Uterus (tissue), 4 donors: Measurements from ENCODE around the gene C21orf58. TPM values are rescaled to one million over a fixed set of nuclear protein-coding genes. Genes with fewer than 3 reads are reported as not detected.

ENCODE experiments used
- DNase-seq, 2 donors: peaks; one replicate each; pipeline ENCODE4 v3.0.0-alpha.2; 2019 to 2020
- H3K27ac ChIP-seq, 2 donors: fragments of 200-600 bp; sonication (generic); 1 replicate in 1 of 2; 2 replicates in 1 of 2; pipeline ENCODE4 v1.5.1; 2016 to 2018
- H3K27me3 ChIP-seq, 2 donors: fragments of 200-600 bp; sonication (generic); one replicate each; pipeline ENCODE4 v1.5.1; 2018 to 2019; ENCODE audit warnings: control low read depth in 1 of 2
- H3K36me3 ChIP-seq, 2 donors: fragments of 200-600 bp; sonication (generic); one replicate each; pipeline ENCODE4 v1.5.1; 2019; ENCODE audit warnings: control low read depth in 1 of 2
- H3K4me1 ChIP-seq, 2 donors: fragments of 200-600 bp; sonication (generic); one replicate each; pipeline ENCODE4 v1.5.1; 2018 to 2019; ENCODE audit warnings: control low read depth in 1 of 2
- H3K4me3 ChIP-seq, 2 donors: fragments of 200-600 bp; sonication (generic); 1 replicate in 1 of 2; 2 replicates in 1 of 2; pipeline ENCODE4 v1.5.1; 2018 to 2019; ENCODE audit warnings: mild to moderate bottlenecking in 1 of 2
- H3K9me3 ChIP-seq, 2 donors: fragments of 200-600 bp; sonication (generic); one replicate each; pipeline ENCODE4 v1.5.1; 2019; ENCODE audit warnings: control low read depth in 1 of 2
- POLR2A ChIP-seq, 2 donors: fragments of 450-650 bp; IDR thresholded peaks; one replicate each; pipeline ENCODE4 v1.6.1; 2016; ENCODE audit warnings: antibody characterized with exemption in 2 of 2, mild to moderate bottlenecking in 1 of 2, moderate library complexity in 1 of 2
- intact Hi-C: fragments of 100-400 bp; cut with DNase I; formaldehyde crosslinking; loops from one replicate; pipeline ENCODE4 v1.15.1; 2023; ENCODE audit warnings: low total_unique reads
- total RNA-seq, 4 donors: library from RNA; depleted of rRNA in 3 of 4; stranded (reverse); fragments of >200 nt in 3 of 4; gene quantifications; one replicate each; pipeline versions ENCODE4 v1.1.0 to v1.2.4, GENCODE V29; 2014 to 2023
- TF ChIP-seq, protein P1 (sequence below), 4 experiments: fragments of 200-600 bp in 2 of 4; fragments of 450-650 bp in 2 of 4; sonication (generic) in 2 of 4; IDR thresholded peaks; one replicate each; pipeline ENCODE4 v1.5.1; 2016 to 2019; ENCODE audit warnings: antibody characterized with exemption in 4 of 4, mild to moderate bottlenecking in 2 of 4, moderate library complexity in 1 of 4
- donor health status: DM: yes; HTN: yes; CAD: no.

Gene C21orf58
- total RNA-seq, 4 donors from 2014 or later: 0.88 to 9.4 (median 5.6) TPM

DNA sequence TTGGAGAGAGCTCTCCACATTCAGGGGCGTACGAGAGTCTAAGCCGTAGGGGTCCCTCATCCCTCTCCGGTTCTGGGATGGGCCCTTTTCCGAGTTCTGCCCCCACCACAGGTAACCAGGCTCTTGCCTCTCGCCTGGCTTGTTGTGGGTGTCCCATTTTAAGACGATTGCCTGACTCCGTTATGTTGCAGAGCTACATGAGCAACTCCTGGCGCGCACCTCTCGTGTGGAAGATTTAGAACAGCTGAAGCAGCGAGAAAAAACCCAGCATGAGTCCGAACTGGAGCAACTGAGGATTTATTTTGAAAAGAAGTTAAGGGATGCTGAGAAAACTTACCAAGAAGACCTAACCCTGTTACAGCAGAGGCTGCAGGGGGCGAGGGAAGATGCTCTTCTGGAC is 29.2 kb upstream of the C21orf58 start:
- no peaks in the 10 kb centered on the region for H3K36me3 ChIP-seq
- H3K27me3 ChIP-seq: no peaks in the 10 kb centered on the region
- intact Hi-C loops: no loop called here
- no peak overlapping the region for H3K27ac ChIP-seq
- H3K9me3 ChIP-seq: no peaks in the 10 kb centered on the region
- no peak for DNase-seq
- TF ChIP-seq, protein P1, sequence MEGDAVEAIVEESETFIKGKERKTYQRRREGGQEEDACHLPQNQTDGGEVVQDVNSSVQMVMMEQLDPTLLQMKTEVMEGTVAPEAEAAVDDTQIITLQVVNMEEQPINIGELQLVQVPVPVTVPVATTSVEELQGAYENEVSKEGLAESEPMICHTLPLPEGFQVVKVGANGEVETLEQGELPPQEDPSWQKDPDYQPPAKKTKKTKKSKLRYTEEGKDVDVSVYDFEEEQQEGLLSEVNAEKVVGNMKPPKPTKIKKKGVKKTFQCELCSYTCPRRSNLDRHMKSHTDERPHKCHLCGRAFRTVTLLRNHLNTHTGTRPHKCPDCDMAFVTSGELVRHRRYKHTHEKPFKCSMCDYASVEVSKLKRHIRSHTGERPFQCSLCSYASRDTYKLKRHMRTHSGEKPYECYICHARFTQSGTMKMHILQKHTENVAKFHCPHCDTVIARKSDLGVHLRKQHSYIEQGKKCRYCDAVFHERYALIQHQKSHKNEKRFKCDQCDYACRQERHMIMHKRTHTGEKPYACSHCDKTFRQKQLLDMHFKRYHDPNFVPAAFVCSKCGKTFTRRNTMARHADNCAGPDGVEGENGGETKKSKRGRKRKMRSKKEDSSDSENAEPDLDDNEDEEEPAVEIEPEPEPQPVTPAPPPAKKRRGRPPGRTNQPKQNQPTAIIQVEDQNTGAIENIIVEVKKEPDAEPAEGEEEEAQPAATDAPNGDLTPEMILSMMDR (IDR thresholded peaks at IDR 0.05): no peak
- no peak for TF ChIP-seq POLR2A (IDR thresholded peaks at IDR 0.05)
- no peak overlapping the region for H3K4me3 ChIP-seq
- no peaks in the 10 kb centered on the region for H3K4me1 ChIP-seq

DNA sequence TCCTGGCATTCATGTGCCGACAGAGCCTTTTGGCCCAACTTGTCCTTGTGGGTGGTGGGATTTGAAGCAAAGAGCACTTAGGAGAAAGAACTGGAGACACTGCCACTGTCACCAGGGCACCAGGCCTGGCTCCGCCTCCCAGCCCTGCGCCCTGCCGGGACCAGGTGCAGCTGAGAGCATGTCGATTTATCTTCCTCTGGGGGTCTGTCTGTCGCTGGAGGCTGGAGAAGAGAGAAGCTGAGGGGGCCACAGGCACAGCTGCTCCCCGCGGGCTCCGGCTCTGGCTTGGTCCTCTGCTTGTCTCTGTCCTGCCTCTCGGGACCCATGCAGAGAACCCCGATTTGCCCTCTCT is 28.5 kb upstream of the C21orf58 start:
- DNase-seq: no peak
- no peaks in the 10 kb centered on the region for H3K9me3 ChIP-seq
- TF ChIP-seq, protein P1 (IDR thresholded peaks at IDR 0.05): no peak
- TF ChIP-seq POLR2A (IDR thresholded peaks at IDR 0.05): no peak
- no peak overlapping the region for H3K27ac ChIP-seq
- H3K36me3 ChIP-seq: no peaks in the 10 kb centered on the region
- no peaks in the 10 kb centered on the region for H3K27me3 ChIP-seq
- H3K4me1 ChIP-seq: no peaks in the 10 kb centered on the region
- intact Hi-C loops: no loop called here
- H3K4me3 ChIP-seq: no peak overlapping the region

DNA sequence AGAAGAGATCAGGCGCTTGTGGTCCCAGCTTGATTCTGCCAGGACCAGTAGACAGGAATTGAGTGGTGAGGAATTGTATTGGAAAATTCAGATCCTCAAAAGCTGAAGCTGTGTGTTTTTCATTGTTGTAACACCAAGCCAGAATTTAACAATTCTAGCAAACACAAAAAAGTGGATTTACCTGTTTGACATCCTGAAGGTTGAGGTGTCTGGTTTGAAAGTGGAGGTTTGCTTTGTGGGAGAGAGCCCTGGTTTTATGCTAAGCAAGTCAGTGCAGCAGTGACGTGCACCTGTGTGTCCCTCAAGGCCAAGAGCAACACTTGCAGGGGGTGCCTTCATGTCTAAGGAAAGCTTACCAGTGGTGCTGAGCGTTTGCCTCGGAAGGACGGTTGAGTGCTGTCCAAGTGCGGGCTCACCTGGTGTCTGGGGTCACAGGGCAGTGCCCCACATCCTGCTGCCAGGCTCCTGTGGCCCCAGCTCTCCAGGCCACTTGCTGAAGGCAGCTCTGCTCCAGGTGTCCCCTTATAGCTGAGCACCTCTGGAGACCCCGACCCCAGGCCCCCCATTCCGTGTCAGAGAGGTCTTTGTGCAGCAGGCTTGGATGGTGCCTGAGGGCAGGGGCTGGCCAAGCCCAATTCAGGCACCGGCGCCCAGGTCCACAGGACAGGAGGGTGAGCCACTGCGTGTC is 27.9 kb upstream of the C21orf58 start:
- no peaks in the 10 kb centered on the region for H3K36me3 ChIP-seq
- no peak for TF ChIP-seq POLR2A (IDR thresholded peaks at IDR 0.05)
- TF ChIP-seq, protein P1 (IDR thresholded peaks at IDR 0.05): no peak
- intact Hi-C loops: no loop called here
- no peaks in the 10 kb centered on the region for H3K27me3 ChIP-seq
- no peaks in the 10 kb centered on the region for H3K4me1 ChIP-seq
- no peak for DNase-seq
- H3K27ac ChIP-seq: no peak overlapping the region
- H3K9me3 ChIP-seq: no peaks in the 10 kb centered on the region
- H3K4me3 ChIP-seq: no peak overlapping the region

DNA sequence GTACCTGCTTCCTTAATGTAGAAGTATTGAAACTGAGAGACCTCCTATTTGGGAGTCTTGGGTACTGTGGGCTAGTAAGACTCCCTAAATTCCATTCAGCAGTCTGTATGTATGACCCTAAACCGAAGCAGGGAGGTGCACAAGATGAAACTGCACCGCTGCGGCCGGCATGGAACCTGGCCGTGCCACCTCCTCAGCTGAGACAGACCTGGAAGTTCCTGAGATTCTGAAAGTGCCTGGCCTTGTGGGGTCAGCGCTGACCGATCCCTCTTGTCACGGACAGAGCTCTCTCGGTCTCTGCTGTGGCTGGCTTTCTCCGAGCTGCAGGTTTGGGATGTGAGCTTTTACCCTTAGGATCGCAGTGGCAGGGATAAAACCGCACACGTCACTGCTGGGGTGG is 27.3 kb upstream of the C21orf58 start:
- H3K36me3 ChIP-seq: no peaks in the 10 kb centered on the region
- intact Hi-C loops: no loop called here
- DNase-seq: no peak

DNA sequence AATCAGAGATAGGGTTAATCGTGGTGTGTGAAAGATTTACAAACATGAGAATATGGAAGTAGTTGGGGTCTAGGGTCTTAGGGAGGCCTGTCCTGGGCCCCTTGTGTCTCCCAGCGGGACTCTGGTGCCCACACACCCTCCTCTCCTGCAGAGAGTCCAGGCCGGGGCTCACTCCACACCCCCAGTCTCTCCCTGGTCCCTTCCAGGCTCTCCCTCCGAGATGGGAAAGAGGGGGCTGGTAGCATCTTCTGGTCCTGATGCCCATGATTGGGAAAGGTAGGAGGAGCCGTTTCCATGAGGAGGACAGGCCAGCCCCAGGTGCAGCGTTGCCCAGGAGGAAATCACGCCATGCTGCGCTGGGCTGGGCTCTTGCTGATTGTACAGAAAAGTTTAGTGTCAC is 26.9 kb upstream of the C21orf58 start:
- Histone ChIP-seq H3K27me3 (no peaks in the 10 kb centered on the region), H3K4me3 (no peak overlapping the region), H3K9me3 (no peaks in the 10 kb centered on the region), H3K36me3 (no peaks in the 10 kb centered on the region), H3K27ac (no peak overlapping the region), H3K4me1 (no peaks in the 10 kb centered on the region)
- TF ChIP-seq, protein P1 (IDR thresholded peaks at IDR 0.05): no peak
- no peak for TF ChIP-seq POLR2A (IDR thresholded peaks at IDR 0.05)
- DNase-seq: no peak
- intact Hi-C loops: no loop called here

More for the DNA sequence above, 27.3 kb upstream of the C21orf58 start:
- no peaks in the 10 kb centered on the region for H3K9me3 ChIP-seq
- H3K4me1 ChIP-seq: no peaks in the 10 kb centered on the region
- no peaks in the 10 kb centered on the region for H3K27me3 ChIP-seq
- TF ChIP-seq, protein P1 (IDR thresholded peaks at IDR 0.05): no peak
- no peak for TF ChIP-seq POLR2A (IDR thresholded peaks at IDR 0.05)
- no peak overlapping the region for H3K4me3 ChIP-seq
- no peak overlapping the region for H3K27ac ChIP-seq
